ENCODE results near the gene PHF5A. TPM values are rescaled to one million over a fixed set of nuclear protein-coding genes. Genes with fewer than 3 reads are reported as not detected.

The PHF5A gene
- polyA plus RNA-seq = 10 to 100 TPM; 26.0 to 41.7 (median 36.8) TPM

DNA sequence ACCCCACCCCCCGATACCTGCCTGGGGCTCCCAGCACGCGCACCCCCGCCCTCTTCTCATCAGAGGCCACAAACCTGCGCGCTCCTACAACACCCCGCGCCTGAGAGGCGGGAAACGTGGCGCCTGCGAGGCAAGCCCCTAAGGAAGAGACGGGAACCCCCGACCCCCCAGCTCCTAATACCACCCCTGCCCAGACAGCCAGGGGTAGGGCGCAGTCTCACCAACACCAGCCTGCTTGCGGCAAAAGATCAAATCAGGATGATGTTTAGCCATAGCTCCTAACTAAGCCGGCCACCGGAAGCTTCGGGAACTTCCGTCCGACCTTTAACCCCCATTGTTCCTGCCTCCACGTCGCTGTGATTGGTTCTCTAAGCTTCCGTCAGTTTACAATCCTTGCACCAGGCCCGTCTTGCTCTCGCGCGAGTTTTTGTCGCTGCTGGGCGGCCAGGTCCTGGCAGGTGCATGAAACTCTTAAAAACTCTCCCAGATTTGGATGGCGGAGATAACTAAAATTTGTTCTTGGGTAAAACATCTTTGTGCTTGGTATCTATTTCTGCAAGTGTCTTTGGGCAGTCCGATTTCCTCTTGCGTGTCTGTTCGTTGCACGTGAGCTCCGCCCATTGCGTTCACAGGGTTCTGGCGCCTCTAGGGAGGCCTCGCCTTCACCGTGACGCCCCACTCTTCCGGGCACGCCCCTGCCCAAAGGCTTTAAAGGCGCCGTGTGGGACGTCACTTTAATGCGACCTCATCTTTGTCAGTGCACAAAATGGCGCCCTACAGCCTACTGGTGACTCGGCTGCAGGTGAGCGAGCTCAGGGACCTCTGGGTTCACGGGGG, at the start of gene PHF5A, which contains the start of gene ACO2:
Gene PHF5A, minus strand, starts transcription at position 312 of the 837 bp plus-strand sequence. Its CDS starts 39 bp downstream, at position 273.
Gene ACO2, plus strand, starts transcription at position 737 of the 837 bp plus-strand sequence. Its CDS starts 30 bp downstream, at position 767.
- 0 to 1% (median 0%) methylated on average over 51 of the region's 51 CpGs for WGBS, 3 donors
- H3K27ac ChIP-seq (ENCODE audit: low read depth, low read length) = peak within 1 kb of the TSS; percentile 44

DNA sequence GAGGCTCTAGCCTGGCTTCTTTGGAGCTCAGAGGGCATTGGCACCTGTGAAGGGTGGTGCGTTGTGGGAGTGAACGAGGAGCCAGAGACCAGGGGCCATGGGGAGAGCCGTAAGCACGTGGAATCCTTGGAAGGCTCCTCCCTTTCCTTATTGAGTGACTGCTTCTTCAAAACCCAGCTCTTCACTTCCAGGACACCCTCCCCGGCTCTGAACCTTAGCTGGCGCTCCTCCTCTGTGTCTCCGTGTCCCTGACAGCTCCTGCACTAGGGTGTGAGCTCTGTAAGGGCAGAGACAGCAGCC, 49.5 kb upstream of the PHF5A start:
- no peak overlapping the region for H3K27ac ChIP-seq (ENCODE audit: low read depth, low read length)
- 69 to 76% (median 74%) methylated on average over 7 of the region's 7 CpGs for WGBS, 3 donors

DNA sequence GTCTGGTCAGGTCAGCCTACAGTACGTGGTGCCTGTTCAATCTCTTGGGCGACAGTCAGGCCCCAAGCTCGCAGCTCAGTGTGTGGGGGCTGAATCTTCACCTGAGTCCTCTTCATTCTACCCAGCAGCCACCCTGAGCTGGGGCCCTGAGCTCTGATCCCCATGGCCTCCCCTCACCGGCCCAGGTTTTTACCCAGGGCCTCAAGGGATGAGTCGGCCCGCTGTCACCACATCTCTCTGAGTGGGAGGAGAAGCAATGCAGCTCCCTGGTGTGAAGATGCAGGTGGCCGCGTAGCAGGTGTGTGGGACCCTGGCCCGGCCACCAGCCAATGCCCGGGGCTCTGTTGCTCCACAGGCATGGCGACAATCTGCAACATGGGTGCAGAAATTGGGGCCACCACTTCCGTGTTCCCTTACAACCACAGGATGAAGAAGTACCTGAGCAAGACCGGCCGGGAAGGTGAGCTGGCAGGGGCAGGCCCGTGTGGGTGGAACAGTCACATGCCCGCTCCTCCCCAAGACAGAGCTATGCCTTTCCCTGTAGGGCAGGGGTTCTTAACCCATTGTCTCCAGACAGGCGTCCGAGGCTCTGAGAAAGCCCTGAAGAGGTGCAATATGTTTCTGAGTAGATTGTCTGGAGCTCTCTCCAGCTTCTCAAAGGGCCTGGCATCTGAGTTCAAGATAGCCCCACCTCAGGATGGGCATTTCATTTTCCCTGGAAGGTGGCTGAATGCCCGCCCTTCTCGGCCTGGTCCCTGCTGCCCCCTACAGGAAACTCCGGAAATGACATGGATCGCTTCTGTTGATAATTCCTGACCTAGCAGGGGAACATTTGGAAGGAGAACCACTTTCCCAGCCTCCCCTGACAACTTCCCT, 48.9 kb upstream of the PHF5A start:
- 62 to 64% (median 63%) methylated on average over 22 of the region's 22 CpGs for WGBS, 3 donors

GRCh38 chr22:41516462-41516861, 48.0 kb upstream of the PHF5A start:
- 90 to 91% (median 91%) methylated on average over 8 of the region's 8 CpGs for WGBS, 3 donors
- H3K27ac ChIP-seq (ENCODE audit: low read depth, low read length) = no peak overlapping the region

More for the DNA sequence above, 48.9 kb upstream of the PHF5A start:
- no peak overlapping the region for H3K27ac ChIP-seq (ENCODE audit: low read depth, low read length)

- H3K27ac ChIP-seq (ENCODE audit: low read depth, low read length) = no peak overlapping the region
- 60 to 83% (median 76%) methylated on average over 5 of the region's 5 CpGs for WGBS, 3 donors
Observed at GRCh38 chr22:41513391-41513790, 44.9 kb upstream of the PHF5A start.

DNA sequence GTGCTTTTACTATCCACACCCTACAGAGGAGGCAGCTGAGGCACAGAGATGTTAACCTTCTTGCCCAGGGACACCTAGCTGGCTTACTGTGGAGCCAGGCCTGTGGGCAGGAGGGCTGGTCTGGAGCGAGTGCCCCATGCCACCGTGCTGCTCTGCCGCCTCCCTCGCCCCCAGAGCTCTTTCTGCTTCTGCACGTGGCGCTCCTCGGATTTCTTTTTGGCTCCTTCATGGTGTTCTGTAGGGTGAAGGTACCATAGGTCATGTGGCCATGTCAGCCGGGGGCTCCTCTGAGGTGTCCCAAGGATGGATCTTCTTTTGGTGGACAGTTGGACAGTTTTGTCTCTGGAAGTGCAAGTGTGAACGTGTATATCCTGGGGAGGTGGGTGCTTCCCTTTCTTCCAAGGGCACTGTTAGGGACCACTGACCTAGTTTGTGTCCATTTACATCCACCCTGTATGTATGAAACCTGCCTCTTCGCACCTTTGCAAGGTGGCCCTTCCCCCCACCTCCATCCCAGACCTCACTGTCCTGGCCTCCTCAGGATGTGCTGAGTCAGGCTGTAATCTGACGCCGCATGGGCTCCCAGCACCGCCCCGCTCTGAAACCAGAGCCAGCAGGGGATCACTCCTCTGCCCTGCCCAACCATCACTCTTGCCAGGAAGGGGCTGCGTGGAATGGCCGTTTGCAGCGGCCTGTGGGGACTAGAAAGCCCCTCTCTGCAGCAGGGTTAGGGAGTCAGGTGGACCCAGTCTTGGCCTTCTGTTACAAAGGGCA, 44.1 kb upstream of the PHF5A start:
- 74 to 81% (median 78%) methylated on average over 17 of the region's 17 CpGs for WGBS, 3 donors
- no peak overlapping the region for H3K27ac ChIP-seq (ENCODE audit: low read depth, low read length)

DNA sequence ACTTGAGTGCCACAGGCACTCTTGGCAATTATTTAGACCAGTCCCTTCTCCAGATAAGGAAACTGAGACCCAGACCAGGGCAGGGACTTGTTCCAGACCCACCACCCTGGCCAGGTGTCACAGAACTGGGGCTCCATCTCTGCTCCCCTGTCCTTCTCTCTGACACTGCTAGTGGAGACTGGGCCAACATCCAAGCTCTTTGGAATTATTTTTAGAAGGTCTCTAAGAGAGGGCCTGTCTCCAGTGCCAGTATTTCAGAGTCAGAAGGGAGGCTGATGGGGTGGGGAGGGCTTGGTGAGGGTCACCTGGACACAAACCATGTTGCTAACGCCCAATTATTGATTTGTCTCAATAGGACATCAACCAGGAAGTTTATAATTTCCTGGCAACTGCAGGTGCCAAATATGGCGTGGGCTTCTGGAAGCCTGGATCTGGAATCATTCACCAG, 43.1 kb upstream of the PHF5A start:
- no peak overlapping the region for H3K27ac ChIP-seq (ENCODE audit: low read depth, low read length)
- 39 to 66% (median 52%) methylated on average over 2 of the region's 2 CpGs for WGBS, 3 donors

- WGBS, 3 donors = 65 to 75% (median 74%) methylated on average over 10 to 12 of the region's 12 CpGs
- no peak overlapping the region for H3K27ac ChIP-seq (ENCODE audit: low read depth, low read length)
Observed at GRCh38 chr22:41508770-41509170, 40.3 kb upstream of the PHF5A start.

- 93% methylated on average over 23 of the region's 23 CpGs for WGBS, 3 donors
Observed at GRCh38 chr22:41507330-41508063, 39.0 kb upstream of the PHF5A start.

DNA sequence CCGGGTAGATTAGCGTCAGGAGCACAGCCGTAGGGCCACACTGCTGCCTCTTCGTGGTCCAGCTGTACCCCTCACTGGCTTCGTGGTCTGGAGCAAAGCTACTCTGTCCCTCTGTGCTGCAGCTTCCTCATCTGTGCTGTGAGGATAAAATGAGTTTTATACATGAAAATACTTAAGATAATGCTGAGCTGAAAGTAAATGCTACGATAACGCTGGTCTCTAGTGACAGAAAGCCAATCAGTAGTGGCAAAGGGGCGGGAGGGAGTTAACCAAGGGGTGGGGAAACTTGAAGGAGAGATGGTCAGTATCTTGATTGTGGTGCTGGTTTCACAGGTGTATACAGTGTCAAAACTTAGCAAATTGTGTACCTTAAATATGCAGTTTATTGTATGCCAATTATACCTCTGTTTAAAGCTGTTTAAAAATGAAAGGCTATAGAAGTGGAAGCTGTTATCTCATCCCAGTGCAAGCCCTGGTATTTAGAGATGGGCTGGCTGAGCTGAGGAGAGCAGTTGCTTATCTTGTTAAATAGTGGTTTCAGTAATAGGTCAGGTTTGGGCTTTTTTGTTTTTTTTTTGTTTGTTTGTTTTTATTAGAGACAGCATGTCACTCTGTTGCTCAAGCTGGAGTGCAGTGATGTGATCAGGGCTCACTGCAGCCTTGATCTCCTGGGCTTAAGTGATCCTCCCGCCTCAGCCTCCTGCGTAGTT, 37.2 kb upstream of the PHF5A start:
- H3K27ac ChIP-seq (ENCODE audit: low read depth, low read length) = no peak overlapping the region
- 91 to 94% (median 91%) methylated on average over 10 of the region's 10 CpGs for WGBS, 3 donors

More at GRCh38 chr22:41507330-41508063, 39.0 kb upstream of the PHF5A start:
- H3K27ac ChIP-seq (ENCODE audit: low read depth, low read length) = no peak overlapping the region

DNA sequence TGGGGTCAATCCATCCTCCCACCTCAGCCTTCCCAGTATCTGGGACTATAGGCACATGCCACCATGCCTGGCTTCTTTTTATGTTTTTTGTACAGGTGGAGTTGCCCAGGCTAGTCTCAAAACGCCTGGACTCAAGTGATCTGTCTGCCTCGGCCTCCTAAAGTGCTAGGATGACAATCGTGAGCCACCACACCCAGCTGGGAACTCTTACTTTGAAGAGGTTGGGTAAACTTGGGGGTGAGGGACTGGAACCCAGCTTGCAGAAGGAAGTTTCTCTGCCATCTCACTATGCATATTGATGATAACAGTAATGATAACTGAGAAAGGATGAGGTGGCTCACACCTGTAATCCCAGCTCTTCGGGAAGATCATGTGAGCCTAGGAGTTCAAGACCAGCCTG, 36.3 kb upstream of the PHF5A start:
- WGBS, 3 donors = 86 to 91% (median 90%) methylated on average over 4 of the region's 4 CpGs
- no peak overlapping the region for H3K27ac ChIP-seq (ENCODE audit: low read depth, low read length)

GRCh38 chr22:41504397-41504796, 35.9 kb upstream of the PHF5A start:
- 64 to 92% (median 74%) methylated on average over 7 of the region's 7 CpGs for WGBS, 3 donors
- no peak overlapping the region for H3K27ac ChIP-seq (ENCODE audit: low read depth, low read length)

GRCh38 chr22:41501209-41501608, 32.7 kb upstream of the PHF5A start:
- H3K27ac ChIP-seq (ENCODE audit: low read depth, low read length) = no peak overlapping the region
- WGBS, 3 donors = 92 to 94% (median 93%) methylated on average over 5 of the region's 5 CpGs

DNA sequence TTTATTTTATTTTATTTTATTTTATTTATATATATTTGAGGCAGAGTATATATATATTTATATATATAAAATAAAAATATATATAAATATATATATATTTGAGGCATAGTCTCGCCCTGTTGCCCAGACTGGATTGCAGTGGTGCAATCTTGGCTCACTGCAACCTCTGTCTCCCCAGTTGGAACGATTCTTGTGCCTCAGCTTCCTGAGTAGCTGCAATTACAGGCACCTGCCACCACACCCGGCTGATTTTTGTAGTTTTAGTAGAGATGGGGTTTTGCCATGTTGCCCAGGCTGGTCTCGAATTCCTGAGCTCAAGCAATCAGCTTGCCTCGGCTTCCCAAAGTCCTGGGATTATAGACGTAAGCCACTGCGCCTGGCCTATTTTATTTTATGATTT, 31.8 kb upstream of the PHF5A start:
- 79 to 89% (median 81%) methylated on average over 7 of the region's 7 CpGs for WGBS, 3 donors
- H3K27ac ChIP-seq (ENCODE audit: low read depth, low read length) = no peak overlapping the region

DNA sequence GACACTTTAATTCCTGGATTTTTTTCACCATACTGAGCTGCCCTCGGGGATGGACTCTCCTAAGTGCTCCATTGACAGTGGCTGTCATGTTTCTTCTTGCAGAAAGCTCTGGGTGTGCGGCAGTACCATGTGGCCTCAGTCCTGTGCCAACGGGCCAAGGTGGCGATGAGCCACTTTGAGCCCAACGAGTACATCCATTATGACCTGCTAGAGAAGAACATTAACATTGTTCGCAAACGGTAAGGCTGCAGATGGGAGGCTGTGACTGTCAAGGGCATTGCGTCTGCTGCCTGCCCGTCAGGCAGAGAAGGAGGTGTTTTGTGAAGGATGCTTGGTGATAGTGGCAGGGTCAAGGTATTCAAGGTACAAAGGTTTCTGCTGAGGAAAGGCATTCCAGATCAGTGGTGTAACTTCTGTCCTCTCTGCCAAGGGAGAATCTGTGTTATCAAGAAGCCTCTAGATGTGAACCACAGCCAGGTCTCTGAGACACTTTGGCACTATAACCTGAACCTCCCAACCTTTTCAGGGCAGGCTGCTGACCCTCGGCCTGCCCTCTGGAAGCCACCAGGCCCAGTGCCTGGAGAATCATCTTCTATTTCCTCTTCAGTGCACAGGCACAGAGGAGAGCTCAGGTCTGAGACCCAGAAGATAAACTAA, 31.3 kb upstream of the PHF5A start:
- 80 to 87% (median 86%) methylated on average over 10 of the region's 10 CpGs for WGBS, 3 donors
- no peak overlapping the region for H3K27ac ChIP-seq (ENCODE audit: low read depth, low read length)

GRCh38 chr22:41498303-41498835, 29.9 kb upstream of the PHF5A start:
- no peak overlapping the region for H3K27ac ChIP-seq (ENCODE audit: low read depth, low read length)
- 66 to 77% (median 68%) methylated on average over 6 of the region's 6 CpGs for WGBS, 3 donors

Data from adipose tissue (tissue), 3 donors.